Naive thymus-derived CD4-positive, alpha-beta T cell (primary cell): ENCODE data around the gene LNPEP. TPM values are rescaled to one million over a fixed set of nuclear protein-coding genes. Genes with fewer than 3 reads are reported as not detected.

Source experiments
- ATAC-seq: fragments of 150-1000 bp; cut with Tn5 transposase; 2 replicates; pipeline ENCODE4 v1.10.0; 2021; ENCODE audit warnings: mild to moderate bottlenecking, moderate library complexity
- CTCF ChIA-PET: fragments of 350-600 bp; sonication (Branson Sonifier 250); formaldehyde crosslinking; loops from one replicate; lab custom pipeline; 2021; ENCODE audit warnings: antibody characterized with exemption; lab: Charles Lee
- POLR2A ChIA-PET: fragments of 350-600 bp; sonication (Branson Sonifier 250); formaldehyde crosslinking; loops from one replicate; lab custom pipeline; 2021; ENCODE audit warnings: antibody characterized with exemption, inconsistent platforms; lab: Charles Lee
- DNase-seq, 9 donors: peaks; one replicate each; pipeline versions ENCODE4 v3.0.0 to v3.0.0-alpha.2; 2020 to 2022; ENCODE audit warnings: mixed read lengths in 1 of 9
- H3K27ac ChIP-seq: one replicate; pipeline ENCODE4 v1.7.0; 2013; ENCODE audit warnings: mild to moderate bottlenecking, low read depth, low read length, moderate library complexity
- H3K27me3 ChIP-seq, 2 donors: one replicate each; pipeline ENCODE4 v1.7.0; 2013; ENCODE audit warnings: low read length in 2 of 2, mild to moderate bottlenecking in 2 of 2, moderate library complexity in 2 of 2; ENCODE audit not compliant: control insufficient read depth in 2 of 2, insufficient read depth in 2 of 2
- H3K36me3 ChIP-seq, 3 experiments: 1 replicate in 2 of 3; 2 replicates in 1 of 3; pipeline ENCODE4 v1.7.0; 2013; ENCODE audit warnings: low read length in 3 of 3, mild to moderate bottlenecking in 3 of 3, moderate library complexity in 1 of 3; ENCODE audit not compliant: insufficient read depth in 3 of 3, control insufficient read depth in 2 of 3
- H3K4me1 ChIP-seq, 2 donors: one replicate each; pipeline ENCODE4 v1.7.0; 2013; ENCODE audit warnings: low read length in 2 of 2, mild to moderate bottlenecking in 2 of 2, moderate library complexity in 1 of 2; ENCODE audit not compliant: control insufficient read depth in 2 of 2, insufficient read depth in 2 of 2
- H3K4me3 ChIP-seq: 2 replicates; pipeline ENCODE4 v1.7.0; 2013; ENCODE audit warnings: mild to moderate bottlenecking, low read length
- H3K9me3 ChIP-seq, 3 experiments: 1 replicate in 2 of 3; 2 replicates in 1 of 3; pipeline ENCODE4 v1.7.0; 2013; ENCODE audit warnings: low read length in 3 of 3; ENCODE audit not compliant: control insufficient read depth in 2 of 3
- H3K27ac Mint-ChIP-seq, 9 donors: one replicate each; pipeline ENCODE4 v1.8.0; 2020 to 2022; ENCODE audit warnings: mixed read lengths in 9 of 9, mild to moderate bottlenecking in 8 of 9, moderate library complexity in 5 of 9, inconsistent platforms in 2 of 9
- H3K27me3 Mint-ChIP-seq, 5 donors: one replicate each; pipeline ENCODE4 v1.8.0; 2021 to 2022; ENCODE audit warnings: mixed read lengths in 5 of 5, mild to moderate bottlenecking in 1 of 5
- H3K36me3 Mint-ChIP-seq, 5 donors: one replicate each; pipeline ENCODE4 v1.8.0; 2020 to 2022; ENCODE audit warnings: mixed read lengths in 5 of 5, mild to moderate bottlenecking in 3 of 5, inconsistent platforms in 1 of 5
- H3K4me1 Mint-ChIP-seq, 7 donors: one replicate each; pipeline ENCODE4 v1.8.0; 2020 to 2022; ENCODE audit warnings: mixed read lengths in 7 of 7, mild to moderate bottlenecking in 3 of 7, inconsistent platforms in 1 of 7
- H3K4me3 Mint-ChIP-seq, 10 donors: one replicate each; pipeline ENCODE4 v1.8.0; 2020 to 2022; ENCODE audit warnings: mild to moderate bottlenecking in 10 of 10, mixed read lengths in 10 of 10, moderate library complexity in 6 of 10, inconsistent platforms in 2 of 10
- H3K9me3 Mint-ChIP-seq, 11 donors: one replicate each; pipeline ENCODE4 v1.8.0; 2020 to 2022; ENCODE audit warnings: mixed read lengths in 11 of 11, mild to moderate bottlenecking in 4 of 11, inconsistent platforms in 1 of 11, moderate library complexity in 1 of 11
- intact Hi-C, 2 donors: fragments of 100-400 bp; cut with micrococcal nuclease; formaldehyde crosslinking; loops; one replicate each; pipeline ENCODE4 v1.15.1; 2023
- polyA plus RNA-seq, 2 donors: library from polyadenylated mRNA; unstranded; fragments of 300-500 nt; fragmentation: Illumina TruSeq; gene quantifications; one replicate each; pipeline ENCODE4 v1.2.3, GENCODE V29; 2021
- total RNA-seq, 6 experiments: library from RNA in 5 of 6; stranded (reverse) in 5 of 6; gene quantifications; 1 replicate in 5 of 6; 2 replicates in 1 of 6; pipeline ENCODE4 v1.2.3 and lab custom pipeline; 2021 to 2026

The LNPEP gene
- total and polyA plus RNA-seq, 7 experiments from 2014 or later, result 53.2 to 109 (median 82.6) TPM

GRCh38 chr5:96934708-96935558 is 947 bp upstream of the LNPEP start:
- Histone ChIP-seq H3K27me3 (no peaks in the 10 kb centered on the region), H3K27ac (peak overlapping the region; percentile 86), H3K9me3 (no peaks in the 10 kb centered on the region), H3K4me3 (peak overlapping the region; percentile 93), H3K4me1 (peaks cover 34 to 46% of the 10 kb centered on the region in 2 donors), H3K36me3 (peaks cover 0 to 11% (median 0%) of the 10 kb centered on the region in 3 experiments)
- DNase-seq (peak; percentile 92 to 98 (median 97)), ATAC-seq (peak; percentile 81)
- POLR2A ChIA-PET, result interaction anchor here (1.1 to 3.8 kb wide), 13 partner anchors 11 to 127 kb away, joined by 3 to 49 read pairs (median 8); partner anchors contain the start of genes ERAP1 and ERAP2
- H3K27ac Mint-ChIP-seq, result peak overlapping the region; percentile 95 to 99 (median 97)
- H3K4me3 Mint-ChIP-seq, result peak overlapping the region; percentile 84 to 100 (median 94)
- H3K4me1 Mint-ChIP-seq, result peaks cover 53 to 70% (median 64%) of the 10 kb centered on the region in 7 donors
- intact Hi-C loops, result loop anchor here (1.0 to 10.0 kb wide), 24 partner anchors 11 to 1994 kb away; partner anchors contain the start of genes CAST (in 2 of the 2), CHD1 (in 2 of the 2), ELL2 (in 2 of the 2) and ERAP2 (in 2 of the 2)
- no peaks in the 10 kb centered on the region for H3K27me3 Mint-ChIP-seq
- CTCF ChIA-PET, result interaction anchor here (1.5 to 1.6 kb wide), 3 partner anchors 11 to 66 kb away, joined by 5 to 15 read pairs (median 12); no protein-coding TSS in a partner anchor
- peaks cover 0 to 29% (median 5%) of the 10 kb centered on the region in 5 donors for H3K36me3 Mint-ChIP-seq
- peaks cover 0 to 6% (median 0%) of the 10 kb centered on the region in 11 donors for H3K9me3 Mint-ChIP-seq

DNA sequence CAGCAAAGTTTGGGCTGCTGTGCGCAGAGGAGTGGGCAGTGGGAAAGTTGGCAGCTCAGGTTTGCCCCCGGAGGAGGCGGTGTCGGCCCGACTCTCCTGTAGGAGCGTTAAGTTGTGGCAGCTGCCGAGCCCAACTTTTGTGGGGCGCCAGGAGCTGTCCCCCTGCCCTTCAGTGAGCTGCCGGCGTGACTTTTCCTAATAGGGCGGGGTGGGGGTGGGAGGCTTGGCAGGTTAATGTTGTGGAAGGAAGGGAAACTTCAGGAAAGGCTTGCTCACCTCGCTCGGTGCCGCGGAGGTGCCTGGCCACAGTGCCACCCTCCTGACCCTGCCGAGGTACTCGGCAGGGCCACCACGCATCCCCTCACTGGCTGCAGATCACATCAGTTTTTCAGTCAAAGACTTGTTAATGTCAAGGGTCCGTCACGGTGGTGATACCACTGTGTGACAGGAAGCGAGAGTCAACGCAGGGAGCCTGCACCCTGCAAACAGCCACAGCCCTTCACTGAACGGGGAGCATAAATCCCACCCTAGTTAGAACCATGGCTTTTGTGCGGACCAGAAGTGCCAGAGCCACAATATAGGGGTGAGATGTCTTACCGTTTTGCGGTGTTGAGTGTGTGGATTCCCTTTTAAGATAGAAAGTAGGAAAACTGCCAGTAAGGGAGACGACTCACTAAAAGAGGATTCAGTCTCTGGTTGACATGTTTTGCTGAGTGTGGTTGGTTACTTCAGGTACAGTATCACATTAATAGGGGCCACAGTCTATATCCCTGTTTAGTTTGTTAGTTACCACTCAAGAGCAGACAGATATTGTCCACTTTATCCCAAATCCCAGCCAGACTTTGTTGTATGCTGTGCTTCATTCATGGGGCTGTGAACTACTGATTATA is 796 bp downstream of the LNPEP start:
- peak overlapping the region; percentile 84 to 100 (median 94) for H3K4me3 Mint-ChIP-seq
- H3K4me3 ChIP-seq, result peak overlapping the region; percentile 93
- DNase-seq (peak in 8 of 9 donors; percentile 10 to 52 (median 44)), ATAC-seq (no peak)
- H3K27ac ChIP-seq, result peak overlapping the region; percentile 86
- ChIA-PET POLR2A (interaction anchor here (0.7 to 3.8 kb wide), 50 partner anchors 7 to 275 kb away, joined by 3 to 49 read pairs (median 4); partner anchors contain the start of genes CAST, ERAP1 and ERAP2), CTCF (interaction anchor here (0.5 to 1.7 kb wide), 11 partner anchors 13 to 227 kb away, joined by 3 to 15 read pairs (median 3); no protein-coding TSS in a partner anchor)
- H3K36me3 Mint-ChIP-seq, result peaks cover 3 to 26% (median 8%) of the 10 kb centered on the region in 5 donors
- peaks cover 0 to 11% (median 0%) of the 10 kb centered on the region in 3 experiments for H3K36me3 ChIP-seq
- H3K27me3 Mint-ChIP-seq, result no peaks in the 10 kb centered on the region
- H3K27ac Mint-ChIP-seq, result peak overlapping the region; percentile 77 to 99 (median 95)
- H3K9me3 ChIP-seq, result no peaks in the 10 kb centered on the region
- intact Hi-C loops, result loop anchor here (1.0 to 10.0 kb wide), 13 partner anchors 11 to 1838 kb away; partner anchors contain the start of genes GLRX (in 1 of the 2), LIX1 (in 1 of the 2) and RGMB (in 1 of the 2)
- H3K4me1 ChIP-seq, result peaks cover 35 to 40% of the 10 kb centered on the region in 2 donors
- no peaks in the 10 kb centered on the region for H3K27me3 ChIP-seq
- H3K4me1 Mint-ChIP-seq, result peaks cover 53 to 71% (median 64%) of the 10 kb centered on the region in 7 donors
- peaks cover 0 to 6% (median 0%) of the 10 kb centered on the region in 11 donors for H3K9me3 Mint-ChIP-seq

- peaks cover 0 to 14% (median 0%) of the 10 kb centered on the region in 3 experiments for H3K36me3 ChIP-seq
- H3K27me3 Mint-ChIP-seq, result no peaks in the 10 kb centered on the region
- no peak overlapping the region for H3K27ac ChIP-seq
- H3K4me1 Mint-ChIP-seq, result peaks cover 50 to 86% (median 77%) of the 10 kb centered on the region in 7 donors
- peaks cover 25 to 44% of the 10 kb centered on the region in 2 donors for H3K4me1 ChIP-seq
- ChIA-PET POLR2A (interaction anchor here (0.5 to 2.0 kb wide), 4 partner anchors 17 to 64 kb away, joined by 3 to 9 read pairs (median 5); partner anchors contain the start of gene ERAP2), CTCF (interaction anchor here (1.9 kb wide), 1 partner anchor 72 kb away, joined by 6 read pairs; no protein-coding TSS in a partner anchor)
- DNase-seq (no peak), ATAC-seq (no peak)
- H3K36me3 Mint-ChIP-seq, result peaks cover 5 to 36% (median 12%) of the 10 kb centered on the region in 5 donors
- no peaks in the 10 kb centered on the region for H3K27me3 ChIP-seq
- no peak overlapping the region for H3K4me3 ChIP-seq
- H3K9me3 ChIP-seq, result no peaks in the 10 kb centered on the region
- peaks cover 0 to 1% (median 0%) of the 10 kb centered on the region in 11 donors for H3K9me3 Mint-ChIP-seq
- intact Hi-C loops, result no loop called here
- H3K27ac Mint-ChIP-seq, result peak overlapping the region in 8 of 9 donors; percentile 7 to 99 (median 76)
- H3K4me3 Mint-ChIP-seq, result peak overlapping the region in 7 of 10 donors; percentile 14 to 100 (median 67)
Measured at GRCh38 chr5:96940586-96940985, 4.7 kb downstream of the LNPEP start.

DNA sequence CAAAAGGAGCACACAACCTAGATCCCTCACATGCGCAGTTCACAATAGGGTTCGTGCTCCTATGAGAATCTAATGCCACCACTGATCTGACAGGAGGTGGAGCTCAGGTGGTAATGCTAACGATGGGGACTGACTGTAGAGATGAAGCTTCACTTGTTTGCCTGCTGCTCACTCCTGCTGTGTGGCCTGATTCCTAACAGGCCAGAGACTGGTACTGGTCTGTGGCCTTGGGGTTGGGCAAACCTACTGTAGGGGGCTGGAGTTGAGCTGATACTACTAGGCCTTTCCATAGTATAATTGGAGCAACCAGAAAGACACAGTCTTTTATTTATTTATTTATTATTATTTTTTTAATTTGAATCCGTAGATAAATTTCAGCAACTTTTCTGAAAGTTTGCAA is 5.3 kb downstream of the LNPEP start:
- CTCF ChIA-PET, result interaction anchor here (1.9 kb wide), 1 partner anchor 72 kb away, joined by 6 read pairs; no protein-coding TSS in a partner anchor
- intact Hi-C loops, result no loop called here
- ATAC-seq (no peak), DNase-seq (no peak)
- peaks cover 5 to 36% (median 11%) of the 10 kb centered on the region in 5 donors for H3K36me3 Mint-ChIP-seq
- peaks cover 54 to 91% (median 83%) of the 10 kb centered on the region in 7 donors for H3K4me1 Mint-ChIP-seq
- H3K9me3 Mint-ChIP-seq, result no peaks in the 10 kb centered on the region
- Histone ChIP-seq H3K27me3 (no peaks in the 10 kb centered on the region), H3K36me3 (peaks cover 0 to 8% (median 0%) of the 10 kb centered on the region in 3 experiments), H3K27ac (no peak overlapping the region), H3K9me3 (no peaks in the 10 kb centered on the region), H3K4me1 (peaks cover 25 to 48% of the 10 kb centered on the region in 2 donors), H3K4me3 (no peak overlapping the region)
- no peaks in the 10 kb centered on the region for H3K27me3 Mint-ChIP-seq
- POLR2A ChIA-PET, result interaction anchor here (0.5 to 2.0 kb wide), 3 partner anchors 17 to 37 kb away, joined by 3 to 9 read pairs (median 4); no protein-coding TSS in a partner anchor
- H3K4me3 Mint-ChIP-seq, result peak overlapping the region in 8 of 10 donors; percentile 12 to 100 (median 50)
- peak overlapping the region in 8 of 9 donors; percentile 7 to 99 (median 81) for H3K27ac Mint-ChIP-seq

DNA sequence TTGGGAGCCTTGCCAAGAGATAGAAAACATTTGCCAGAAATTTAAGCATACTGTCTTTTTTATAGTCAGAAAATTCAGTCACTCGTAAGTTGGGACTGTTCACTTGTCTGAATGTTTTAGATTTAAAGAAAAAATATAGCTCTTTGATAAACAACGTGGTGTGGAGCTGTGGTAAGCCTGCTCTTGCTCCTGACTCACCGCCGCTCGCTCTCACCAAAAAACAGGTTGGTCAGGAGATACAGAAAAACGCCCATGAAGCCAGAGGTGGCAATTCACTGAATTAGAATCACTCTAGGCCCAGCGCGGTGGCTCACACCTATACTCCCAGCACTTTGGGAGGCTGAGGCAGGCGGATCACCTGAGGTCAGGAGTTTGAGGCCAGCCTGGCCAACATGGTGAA is 6.2 kb downstream of the LNPEP start:
- Mint-ChIP-seq H3K27me3 (no peaks in the 10 kb centered on the region), H3K4me3 (peak overlapping the region in 4 of 10 donors; percentile 3 to 84 (median 34)), H3K27ac (peak overlapping the region in 7 of 9 donors; percentile 17 to 99 (median 70)), H3K9me3 (no peaks in the 10 kb centered on the region), H3K36me3 (peaks cover 5 to 31% (median 11%) of the 10 kb centered on the region in 5 donors), H3K4me1 (peaks cover 56 to 97% (median 88%) of the 10 kb centered on the region in 7 donors)
- Histone ChIP-seq H3K27me3 (no peaks in the 10 kb centered on the region), H3K4me3 (no peak overlapping the region), H3K9me3 (no peaks in the 10 kb centered on the region), H3K27ac (no peak overlapping the region), H3K4me1 (peaks cover 28 to 54% of the 10 kb centered on the region in 2 donors), H3K36me3 (peaks cover 0 to 7% (median 0%) of the 10 kb centered on the region in 3 experiments)
- intact Hi-C loops, result no loop called here
- no peak for ATAC-seq
- no peak for DNase-seq
- CTCF ChIA-PET, result interaction anchor here (0.7 to 1.3 kb wide), 3 partner anchors 56 to 612 kb away, joined by 3 to 4 read pairs (median 4); no protein-coding TSS in a partner anchor
- POLR2A ChIA-PET, result interaction anchor here (1.1 to 1.2 kb wide), 2 partner anchors 36 to 44 kb away, joined by 3 to 4 read pairs; no protein-coding TSS in a partner anchor
